Eye (tissue), 1 donor: ENCODE data around the gene OTUD5.
"Not testable (repeated sequence)": the region's sequence is repeated elsewhere in the genome, so short reads cannot be mapped to it uniquely, and the experiment has no call there.

Experiments used
- DNase-seq: peaks from one replicate; pipeline ENCODE4 v3.0.0-alpha.2; 2015

The OTUD5 gene

DNA sequence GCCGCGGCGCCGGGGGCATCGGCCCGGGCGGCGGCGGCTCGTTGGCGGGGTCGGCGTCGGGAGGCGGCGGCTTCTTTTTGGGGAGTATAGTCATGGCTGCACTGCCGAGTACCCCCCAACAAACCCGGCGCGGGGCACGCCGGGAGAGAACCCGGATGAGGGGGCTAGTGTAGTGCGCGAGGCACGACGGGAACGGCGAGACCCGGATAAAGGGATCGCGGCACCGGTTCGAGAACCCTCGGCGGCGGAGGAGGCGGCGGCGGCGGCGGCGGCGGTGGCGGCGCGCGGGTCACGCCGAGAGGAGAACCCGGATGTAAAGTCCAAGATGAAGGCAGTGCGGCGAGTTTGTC is at the start of gene OTUD5:
TSS of gene OTUD5 (minus strand) at position 131 of the 350 bp plus-strand sequence. CDS start at position 94, 37 bp downstream.
- DNase-seq, result no peak

GRCh38 chrX:49003696-49004095 is 46.3 kb upstream of the OTUD5 start:
- no peak for DNase-seq

- DNase-seq, result peak; percentile 94
Measured at GRCh38 chrX:49002091-49002935, 44.9 kb upstream of the OTUD5 start, which contains the start of gene GRIPAP1. GRIPAP1 (minus strand) TSS chrX:49002264; CDS start chrX:49002229, 35 bp downstream.

DNA sequence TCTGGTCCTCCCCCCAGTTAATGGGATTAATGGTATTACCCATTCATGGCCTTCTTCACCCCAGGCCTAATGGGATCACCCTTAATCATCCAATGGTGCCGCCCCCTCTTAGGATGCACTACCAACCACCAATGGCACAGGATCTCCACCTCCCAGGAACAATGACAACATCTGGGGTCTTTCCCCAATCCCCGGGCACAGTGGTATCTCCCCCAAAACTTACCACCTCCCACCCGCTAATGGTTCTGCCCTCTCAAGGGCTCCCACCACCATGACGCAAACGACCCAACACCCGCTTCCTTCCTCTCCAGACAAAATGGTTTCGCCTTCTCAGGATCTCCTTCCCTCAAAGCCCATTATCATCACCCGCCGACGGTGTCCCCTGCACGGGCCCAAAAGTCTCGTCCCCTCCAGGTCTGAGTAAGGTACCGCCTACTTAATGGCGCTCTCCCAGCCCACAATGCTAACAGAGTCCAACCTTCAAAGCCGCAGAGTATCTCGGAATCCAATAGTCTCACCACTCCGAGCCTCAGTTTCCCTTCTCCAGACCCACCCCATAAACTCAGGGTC is 44.2 kb upstream of the OTUD5 start:
- peak; percentile 52 for DNase-seq

GRCh38 chrX:49000636-49001035 is 43.2 kb upstream of the OTUD5 start:
- DNase-seq, result no peak

GRCh38 chrX:48999030-48999429 is 41.6 kb upstream of the OTUD5 start:
- DNase-seq, result no peak

DNA sequence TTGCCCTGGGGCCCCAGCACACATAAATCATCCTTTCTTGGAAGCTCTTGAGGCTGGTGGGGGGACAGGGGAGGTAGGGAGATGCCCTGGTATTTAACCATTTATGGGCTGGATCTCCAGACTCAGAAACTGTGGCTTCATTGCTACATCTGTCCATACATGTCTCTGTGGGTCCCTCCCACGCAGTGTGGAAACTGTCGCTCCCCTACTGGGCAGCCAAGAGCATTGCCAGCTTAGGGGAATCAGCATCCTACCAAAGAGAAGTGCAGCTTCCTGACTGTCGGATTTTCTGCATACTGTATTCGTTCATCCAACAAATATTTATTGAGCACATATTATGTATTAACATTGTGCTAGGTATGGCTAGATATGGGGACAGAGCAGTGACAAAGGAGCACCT is 41.0 kb upstream of the OTUD5 start:
- DNase-seq, result no peak

DNA sequence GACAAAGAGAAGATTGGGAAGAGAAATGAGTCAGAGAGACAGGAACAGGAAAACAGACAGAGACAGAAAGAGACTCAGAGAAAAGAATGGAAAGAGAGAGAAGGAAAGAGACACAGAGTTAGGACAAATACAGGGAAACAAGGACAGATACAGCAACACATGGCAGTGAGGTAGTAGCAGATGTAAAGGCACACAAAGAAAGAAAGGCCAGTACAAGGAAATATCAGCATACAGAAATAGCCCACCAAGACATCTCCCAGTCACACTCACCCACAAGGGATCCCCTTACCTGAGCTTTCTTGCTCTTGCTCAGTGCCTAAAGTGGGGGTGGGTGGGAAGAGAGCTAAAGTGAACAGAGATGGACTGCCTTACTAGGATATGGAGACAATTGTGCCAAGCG is 40.5 kb upstream of the OTUD5 start:
- no peak for DNase-seq

DNA sequence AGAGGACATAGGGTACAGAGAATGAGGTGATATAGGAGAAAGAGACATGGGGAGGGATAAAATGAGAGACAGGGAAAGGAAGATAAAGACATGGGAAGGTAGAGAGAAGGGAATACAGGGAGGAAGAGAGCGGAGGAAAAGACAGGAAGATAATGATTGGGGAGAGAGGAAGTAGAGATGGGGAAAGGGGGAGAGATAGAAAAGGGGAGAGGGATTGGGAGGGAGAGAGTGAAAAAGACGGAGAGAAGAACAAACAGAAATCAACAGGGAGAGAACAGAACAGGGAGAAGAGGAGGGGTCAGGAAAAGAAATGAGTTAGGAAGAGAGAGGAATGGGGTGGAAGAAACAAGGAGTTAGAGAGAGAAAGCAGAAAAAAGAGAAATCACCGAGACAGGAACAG is 40.0 kb upstream of the OTUD5 start:
- DNase-seq, result no peak

- no peak for DNase-seq
Measured at GRCh38 chrX:48996969-48997368, 39.6 kb upstream of the OTUD5 start.

DNA sequence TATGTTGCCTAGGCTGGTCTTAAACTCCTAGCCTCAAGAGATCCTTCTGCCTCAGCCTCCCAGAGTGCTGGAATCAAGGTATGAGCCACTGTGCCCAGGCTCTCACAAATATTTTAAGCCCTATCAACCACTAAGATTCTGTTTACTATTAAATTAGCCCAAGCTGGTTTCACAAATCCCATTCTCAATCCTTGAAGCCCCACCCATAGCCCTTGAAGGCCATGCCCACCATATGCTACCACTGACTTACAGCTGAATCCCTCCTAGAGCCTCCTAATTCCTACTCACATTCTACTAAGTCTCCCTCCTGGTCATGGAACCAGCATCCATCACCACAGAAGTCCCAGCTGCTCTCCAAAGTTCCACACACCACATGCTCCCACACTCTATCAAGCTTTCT is 34.9 kb upstream of the OTUD5 start:
- DNase-seq, result no peak

GRCh38 chrX:48989483-48989882 is 32.1 kb upstream of the OTUD5 start:
- DNase-seq, result no peak

DNA sequence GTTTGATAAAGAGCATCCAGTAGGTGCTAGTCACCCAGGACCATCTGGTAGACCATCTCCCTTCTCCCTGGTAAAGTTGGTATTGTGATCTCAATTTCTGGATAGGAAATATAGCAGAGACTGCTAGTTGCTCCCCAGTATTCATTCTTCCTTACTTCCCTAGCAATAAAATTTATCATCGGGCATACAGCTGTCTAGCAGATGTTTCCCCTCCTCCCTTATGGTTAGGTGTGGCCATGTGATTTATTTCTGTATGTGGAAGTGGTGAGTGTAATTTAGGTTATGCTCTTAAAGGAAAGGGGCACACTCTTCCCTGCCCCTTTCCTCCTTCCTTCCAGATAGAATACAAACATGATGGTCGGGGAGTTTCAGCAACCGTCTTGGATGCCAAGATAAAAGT is 26.5 kb upstream of the OTUD5 start:
- DNase-seq, result no peak

GRCh38 chrX:48983081-48983480 is 25.7 kb upstream of the OTUD5 start:
- DNase-seq, result no peak

GRCh38 chrX:48981178-48981577 is 23.8 kb upstream of the OTUD5 start:
- DNase-seq, result no peak

- DNase-seq, result not testable (repeated sequence)
Measured at GRCh38 chrX:48980341-48980740, 22.9 kb upstream of the OTUD5 start.

DNA sequence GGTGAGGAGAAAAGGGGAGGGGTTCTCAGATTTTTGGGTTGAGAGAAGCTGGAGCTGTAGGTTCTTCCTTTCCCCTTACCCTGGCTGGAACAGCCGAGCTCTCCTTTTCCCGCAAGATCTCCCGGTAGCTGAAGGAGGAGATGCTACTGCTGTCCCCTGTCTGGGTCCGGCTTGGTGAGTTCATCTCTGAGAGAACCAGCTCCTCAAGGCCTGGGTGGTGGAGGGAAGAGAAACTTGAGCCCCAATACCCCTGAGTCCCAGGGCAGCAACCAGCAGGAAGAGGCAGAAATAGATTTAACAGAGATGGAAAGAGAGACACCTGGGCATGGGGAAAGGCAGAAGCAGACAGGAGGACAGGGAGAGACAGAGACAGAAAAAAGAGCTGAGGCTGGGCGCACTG is 20.8 kb upstream of the OTUD5 start:
- DNase-seq, result no peak

DNA sequence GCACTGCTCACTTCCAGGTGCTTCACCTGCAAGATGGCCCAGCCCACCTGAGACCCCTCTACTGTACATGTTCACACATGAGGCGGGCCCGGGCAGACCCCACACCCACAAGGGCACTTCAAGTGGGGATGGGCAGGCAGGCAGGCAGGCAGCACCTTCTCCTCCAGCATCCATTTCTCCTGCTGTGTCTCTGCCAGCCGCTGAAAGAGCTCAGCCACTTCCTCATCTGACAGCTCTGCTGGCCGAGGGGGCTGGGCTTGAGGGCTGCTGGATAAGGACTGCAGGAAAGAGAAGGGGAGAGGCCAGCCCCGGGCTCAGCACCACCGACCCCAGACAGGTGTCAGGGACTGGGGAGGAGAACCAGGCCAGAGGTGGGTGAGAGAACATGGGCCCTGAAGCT is 18.7 kb upstream of the OTUD5 start:
- DNase-seq, result no peak

DNA sequence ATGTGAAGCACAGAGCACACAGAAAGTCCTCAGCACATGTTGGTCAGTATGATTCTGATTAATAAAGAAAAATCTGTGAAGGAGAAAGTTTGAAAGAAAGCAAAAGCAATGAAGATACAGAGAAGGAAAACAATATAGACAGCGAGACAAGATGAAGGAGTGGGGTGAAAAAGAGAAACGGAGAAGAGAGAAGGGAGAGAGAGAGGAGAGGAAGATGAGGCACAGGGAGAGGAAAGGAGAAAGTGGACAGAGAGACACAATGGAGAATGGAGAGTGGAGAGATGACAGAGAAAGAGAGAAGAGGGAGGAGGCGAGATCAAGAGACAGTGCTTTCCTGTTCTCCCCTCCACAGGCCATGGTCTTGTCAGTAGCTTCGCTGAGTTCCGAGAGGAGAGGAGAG is 18.1 kb upstream of the OTUD5 start:
- no peak for DNase-seq

DNA sequence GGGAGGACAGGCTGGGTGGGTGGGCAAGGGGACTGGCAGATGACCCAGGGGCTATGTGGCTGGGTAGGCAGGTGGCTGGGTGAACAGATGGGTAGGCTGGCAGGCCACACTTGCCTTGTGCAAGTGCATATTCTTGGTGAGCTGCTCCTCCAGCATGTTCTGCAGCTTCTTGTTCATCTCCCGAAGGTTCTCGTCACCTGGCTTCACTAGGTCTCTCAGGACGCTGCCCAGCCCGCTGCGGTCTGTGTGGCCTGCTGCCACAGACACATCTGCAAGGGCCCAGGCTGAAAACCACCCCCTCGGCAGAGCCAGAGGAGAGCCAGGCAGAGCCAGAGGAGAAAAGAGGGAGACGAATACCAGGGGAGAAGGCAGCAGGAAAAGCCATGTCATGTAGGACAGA is 17.6 kb upstream of the OTUD5 start:
- DNase-seq, result no peak

GRCh38 chrX:48974574-48974973 is 17.2 kb upstream of the OTUD5 start:
- DNase-seq, result no peak

DNA sequence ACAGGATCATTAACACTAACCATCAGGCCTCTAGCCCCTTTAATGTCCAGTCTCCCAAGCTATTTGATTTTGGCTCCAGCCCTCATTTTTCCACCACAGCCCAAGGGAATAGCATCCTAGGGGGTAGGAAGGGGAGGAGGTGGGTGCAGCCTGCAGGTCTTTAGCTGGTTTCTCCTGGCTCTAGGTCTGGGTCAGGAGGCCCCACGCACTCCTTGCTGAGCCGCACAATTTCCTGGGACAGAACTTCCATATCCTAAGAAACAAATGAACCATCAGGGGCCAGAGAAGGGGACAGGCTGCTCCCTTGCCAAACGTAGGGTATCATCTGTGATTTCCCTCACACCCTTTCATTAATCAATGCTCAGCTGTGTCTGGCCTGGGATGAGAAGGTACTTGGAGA is 16.6 kb upstream of the OTUD5 start:
- DNase-seq, result no peak

DNA sequence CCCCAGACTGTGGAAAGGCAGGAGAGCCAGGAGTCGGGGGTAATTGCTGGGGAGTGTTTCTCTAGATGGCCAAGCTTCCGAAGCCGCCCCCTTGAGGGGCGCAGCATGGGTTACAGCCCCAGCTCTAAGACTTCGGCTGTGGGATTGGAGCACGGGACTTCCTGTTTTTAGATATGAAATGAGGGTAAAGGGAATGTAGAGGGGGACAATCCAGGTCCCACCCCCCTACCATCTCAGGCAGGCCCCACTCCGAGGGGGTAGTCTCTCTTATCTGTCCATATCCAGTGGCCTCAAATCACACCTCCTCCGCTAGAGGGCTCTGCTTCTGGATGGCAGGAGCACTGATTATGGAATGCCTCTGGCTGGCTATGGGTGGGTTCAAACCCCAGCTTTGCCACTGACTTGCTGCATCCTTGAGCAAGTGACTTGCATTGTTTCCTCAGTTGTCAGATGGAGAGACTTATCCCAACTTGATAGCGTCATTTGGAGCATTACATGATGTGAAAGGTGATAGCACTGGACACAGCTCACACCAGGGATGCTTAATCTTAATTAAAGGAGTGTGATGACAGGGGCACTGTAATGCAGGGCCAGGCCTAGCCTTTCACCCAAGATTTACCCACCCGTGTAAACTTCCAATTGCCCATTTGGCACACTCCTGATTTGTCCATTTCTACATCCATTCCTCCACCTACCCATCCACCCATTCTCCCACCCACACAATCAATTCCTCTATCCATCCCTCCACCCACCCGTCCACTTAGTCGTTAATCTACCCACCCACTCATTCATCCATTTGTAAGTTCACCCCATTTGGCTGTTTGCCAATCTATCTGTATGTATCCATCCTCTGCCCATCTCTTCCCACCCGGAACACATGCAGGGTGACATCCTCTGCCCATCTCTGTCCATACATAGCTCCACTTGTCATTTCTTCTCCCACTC is 15.1 kb upstream of the OTUD5 start:
- peak; percentile 53 for DNase-seq
